Stimulated activated CD8-positive, alpha-beta memory T cell treated with anti-CD3 and anti-CD28 coated beads, Interleukin-4, amount 100 ng/mL, for 1 hour (primary cell): Measurements from ENCODE around the gene PRKCA.
"Not testable (repeated sequence)": the region's sequence is repeated elsewhere in the genome, so short reads cannot be mapped to it uniquely, and the experiment has no call there.

Source experiments
- DNase-seq, 2 donors: peaks; one replicate each; pipeline ENCODE4 v3.0.0-alpha.2; 2020; ENCODE audit warnings: low read depth in 2 of 2, low spot score in 1 of 2

Gene PRKCA

GRCh38 chr17:66432996-66433551 lies 130.7 kb downstream of the PRKCA start:
- DNase-seq: no peak

- no peak for DNase-seq
These were observed 132.8 kb downstream of the PRKCA start for GRCh38 chr17:66435182-66435581.

GRCh38 chr17:66436631-66437030 lies 134.2 kb downstream of the PRKCA start:
- DNase-seq: no peak

- DNase-seq: no peak
These were observed 135.1 kb downstream of the PRKCA start for GRCh38 chr17:66437476-66438026.

GRCh38 chr17:66438101-66438500 lies 135.7 kb downstream of the PRKCA start:
- DNase-seq: no peak

GRCh38 chr17:66441101-66441661 lies 138.8 kb downstream of the PRKCA start:
- no peak for DNase-seq

- no peak for DNase-seq
These were observed 140.8 kb downstream of the PRKCA start for GRCh38 chr17:66443166-66443565.

- no peak for DNase-seq
These were observed 141.2 kb downstream of the PRKCA start for GRCh38 chr17:66443606-66444005.

- DNase-seq: no peak
These were observed 141.6 kb downstream of the PRKCA start for GRCh38 chr17:66444031-66444430.

GRCh38 chr17:66445229-66445628 lies 142.8 kb downstream of the PRKCA start:
- DNase-seq: no peak

GRCh38 chr17:66446419-66446818 lies 144.0 kb downstream of the PRKCA start:
- no peak for DNase-seq

GRCh38 chr17:66447159-66447558 lies 144.7 kb downstream of the PRKCA start:
- DNase-seq: no peak

- no peak for DNase-seq
These were observed 145.7 kb downstream of the PRKCA start for GRCh38 chr17:66448026-66448639.

GRCh38 chr17:66449418-66449977 lies 147.1 kb downstream of the PRKCA start:
- no peak for DNase-seq

GRCh38 chr17:66450008-66450851 lies 147.8 kb downstream of the PRKCA start:
- no peak for DNase-seq

- no peak for DNase-seq
These were observed 148.4 kb downstream of the PRKCA start for GRCh38 chr17:66450852-66451158.

GRCh38 chr17:66451188-66452149 lies 149.1 kb downstream of the PRKCA start:
- no peak for DNase-seq

- DNase-seq: no peak
These were observed 152.6 kb downstream of the PRKCA start for GRCh38 chr17:66455060-66455459.

- DNase-seq: not testable (repeated sequence)
These were observed 155.1 kb downstream of the PRKCA start for GRCh38 chr17:66457499-66457898.

GRCh38 chr17:66458782-66459181 lies 156.4 kb downstream of the PRKCA start:
- DNase-seq: no peak
